Fibroblast of lung (primary cell): Measurements from ENCODE around the gene DIAPH3.

Source experiments
- EZH2 ChIP-seq: IDR thresholded peaks from 2 replicates; pipeline ENCODE4 v1.5.1; 2012; ENCODE audit warnings: low read length, control low read depth, mild to moderate bottlenecking; ENCODE audit errors: missing control alignments
- TF ChIP-seq, protein P1 (sequence below), 2 donors: IDR thresholded peaks in 1 of 2; conservative IDR thresholded peaks in 1 of 2; 1 replicate in 1 of 2; 2 replicates in 1 of 2; pipeline ENCODE4 v1.5.1; 2011 to 2012; ENCODE audit warnings: low read length in 2 of 2, control low read depth in 1 of 2, inconsistent platforms in 1 of 2, low read depth in 1 of 2, mild to moderate bottlenecking in 1 of 2

DNA sequence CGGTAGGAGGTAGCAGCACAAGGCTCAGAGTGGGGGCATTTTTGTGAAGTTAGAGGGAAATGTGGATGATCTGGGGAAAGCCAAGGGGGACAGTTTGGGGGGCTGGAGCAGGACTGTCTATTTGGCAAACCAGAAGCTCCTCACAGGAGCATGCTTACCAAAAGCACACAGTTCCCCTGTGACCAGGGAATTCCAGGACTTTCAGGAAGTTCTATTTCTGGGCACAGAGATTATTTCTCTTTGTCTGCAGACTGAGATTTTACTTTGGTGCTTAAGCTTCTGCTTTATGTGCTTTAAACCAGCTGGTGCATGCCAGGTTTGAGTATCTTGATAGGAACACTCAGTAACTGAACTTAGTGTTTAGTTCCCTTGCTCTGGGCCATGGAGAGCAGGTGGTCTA, 525.3 kb downstream of the DIAPH3 start:
- TF ChIP-seq, protein P1, sequence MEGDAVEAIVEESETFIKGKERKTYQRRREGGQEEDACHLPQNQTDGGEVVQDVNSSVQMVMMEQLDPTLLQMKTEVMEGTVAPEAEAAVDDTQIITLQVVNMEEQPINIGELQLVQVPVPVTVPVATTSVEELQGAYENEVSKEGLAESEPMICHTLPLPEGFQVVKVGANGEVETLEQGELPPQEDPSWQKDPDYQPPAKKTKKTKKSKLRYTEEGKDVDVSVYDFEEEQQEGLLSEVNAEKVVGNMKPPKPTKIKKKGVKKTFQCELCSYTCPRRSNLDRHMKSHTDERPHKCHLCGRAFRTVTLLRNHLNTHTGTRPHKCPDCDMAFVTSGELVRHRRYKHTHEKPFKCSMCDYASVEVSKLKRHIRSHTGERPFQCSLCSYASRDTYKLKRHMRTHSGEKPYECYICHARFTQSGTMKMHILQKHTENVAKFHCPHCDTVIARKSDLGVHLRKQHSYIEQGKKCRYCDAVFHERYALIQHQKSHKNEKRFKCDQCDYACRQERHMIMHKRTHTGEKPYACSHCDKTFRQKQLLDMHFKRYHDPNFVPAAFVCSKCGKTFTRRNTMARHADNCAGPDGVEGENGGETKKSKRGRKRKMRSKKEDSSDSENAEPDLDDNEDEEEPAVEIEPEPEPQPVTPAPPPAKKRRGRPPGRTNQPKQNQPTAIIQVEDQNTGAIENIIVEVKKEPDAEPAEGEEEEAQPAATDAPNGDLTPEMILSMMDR (conservative IDR thresholded peaks at IDR 0.05 in 1 of 2, IDR thresholded peaks at IDR 0.05 in 1 of 2; ENCODE audit: low read depth in 1 of 2, low read length in 2 of 2), result no peak
- no peak for TF ChIP-seq EZH2
